Small intestine (tissue), 7 donors: ENCODE data around the gene GSTA2. TPM values are rescaled to one million over a fixed set of nuclear protein-coding genes. Genes with fewer than 3 reads are reported as not detected.
"Not testable (repeated sequence)": the region's sequence is repeated elsewhere in the genome, so short reads cannot be mapped to it uniquely, and the experiment has no call there.

Experiments used
- DNase-seq, 2 donors: peaks; one replicate each; pipeline versions ENCODE4 v3.0.0 to v3.0.0-alpha.2; 2013
- FAIRE-seq: peaks from 2 replicates; lab custom pipeline; 2012; peaks lifted over from hg19 to GRCh38; lab: Jason Lieb, UNC
- H3K27ac ChIP-seq, 3 donors: one replicate each; pipeline ENCODE4 v1.5.1; 2013; ENCODE audit warnings: low read length in 2 of 3, mild to moderate bottlenecking in 2 of 3, control low read depth in 1 of 3, inconsistent platforms in 1 of 3, low read depth in 1 of 3, moderate library complexity in 1 of 3
- H3K27me3 ChIP-seq, 3 donors: one replicate each; pipeline ENCODE4 v1.6.1; 2013; ENCODE audit warnings: low read length in 3 of 3, inconsistent platforms in 1 of 3; ENCODE audit not compliant: control insufficient read depth in 3 of 3, insufficient read depth in 3 of 3
- H3K36me3 ChIP-seq, 3 donors: one replicate each; pipeline ENCODE4 v1.6.1; 2013; ENCODE audit warnings: low read length in 3 of 3, inconsistent platforms in 1 of 3, low read depth in 1 of 3, mild to moderate bottlenecking in 1 of 3, moderate library complexity in 1 of 3; ENCODE audit not compliant: control insufficient read depth in 3 of 3, insufficient read depth in 2 of 3
- H3K4me1 ChIP-seq, 3 donors: one replicate each; pipeline ENCODE4 v1.6.1; 2013; ENCODE audit warnings: low read length in 2 of 3, inconsistent platforms in 1 of 3, low read depth in 1 of 3, mild to moderate bottlenecking in 1 of 3, moderate library complexity in 1 of 3; ENCODE audit not compliant: control insufficient read depth in 3 of 3, insufficient read depth in 2 of 3
- H3K4me3 ChIP-seq, 3 donors: one replicate each; pipeline ENCODE4 v1.5.1; 2013; ENCODE audit warnings: low read length in 3 of 3, control low read depth in 1 of 3, inconsistent platforms in 1 of 3, low read depth in 1 of 3, mild to moderate bottlenecking in 1 of 3, moderate library complexity in 1 of 3
- H3K9me3 ChIP-seq, 2 donors: one replicate each; pipeline ENCODE4 v1.6.1; 2013; ENCODE audit warnings: low read depth in 1 of 2, low read length in 1 of 2; ENCODE audit not compliant: control insufficient read depth in 2 of 2, insufficient read depth in 1 of 2
- WGBS, 3 donors: extraction: QIAGEN DNeasy Blood & Tissue Kit; methylation state at CpG; one replicate each; pipeline ENCODE4 v1.1.7; 2013; 5-methylcytosine and 5-hydroxymethylcytosine counted together
- polyA plus RNA-seq, 4 donors: library from polyadenylated mRNA; stranded (reverse) in 3 of 4; unstranded in 1 of 4; fragments of 200-250 nt in 3 of 4; fragments of 120-200 nt in 1 of 4; gene quantifications; one replicate each; pipeline versions ENCODE4 v1.2.1 to v1.2.3, GENCODE V29; 2013
- donor health status: healthy with polysubstance abuse.
- donor health status: control.
- donor health status: control.
- donor health status: Bipolar disorder and iron deficiency.
- donor health status: healthy.

The GSTA2 gene
- polyA plus RNA-seq, 4 donors: 21.5 to 232 (median 56.4) TPM

GRCh38 chr6:52754443-52754842 lies 8.8 kb downstream of the GSTA2 start:
- H3K36me3 ChIP-seq: peaks cover 0 to 16% (median 0%) of the 10 kb centered on the region in 3 donors
- peaks cover 0 to 11% of the 10 kb centered on the region in 2 donors for H3K9me3 ChIP-seq
- 88 to 95% (median 94%) methylated on average over 3 of the region's 3 CpGs for WGBS, 3 donors
- DNase-seq (no peak), FAIRE-seq (no peak)
- no peak overlapping the region for H3K27ac ChIP-seq
- no peaks in the 10 kb centered on the region for H3K27me3 ChIP-seq
- H3K4me1 ChIP-seq: peaks cover 0 to 5% (median 0%) of the 10 kb centered on the region in 3 donors
- H3K4me3 ChIP-seq: no peak overlapping the region

GRCh38 chr6:52753137-52753536 lies 10.1 kb downstream of the GSTA2 start:
- FAIRE-seq, H3K4me3 ChIP-seq, H3K27me3 ChIP-seq, DNase-seq, H3K27ac ChIP-seq, H3K4me1 ChIP-seq, H3K9me3 ChIP-seq: not testable (repeated sequence)
- WGBS, 3 donors: 97 to 98% (median 97%) methylated on average over 2 of the region's 2 CpGs
- peaks cover 0 to 16% (median 0%) of the 10 kb centered on the region in 3 donors for H3K36me3 ChIP-seq

- Histone ChIP-seq H3K4me1 (peaks cover 0 to 6% (median 0%) of the 10 kb centered on the region in 3 donors), H3K9me3 (peaks cover 0 to 9% of the 10 kb centered on the region in 2 donors), H3K36me3 (peaks cover 0 to 16% (median 0%) of the 10 kb centered on the region in 3 donors), H3K27me3 (no peaks in the 10 kb centered on the region), H3K4me3 (no peak overlapping the region), H3K27ac (no peak overlapping the region)
- DNase-seq (no peak), FAIRE-seq (no peak)
Measured at GRCh38 chr6:52752310-52752709, 11.0 kb downstream of the GSTA2 start.

GRCh38 chr6:52749556-52750152 lies 13.6 kb downstream of the GSTA2 start:
- 32 to 47% (median 42%) methylated on average over 2 of the region's 2 CpGs for whole genome bisulfite sequencing, 3 donors
- no peaks in the 10 kb centered on the region for H3K27me3 ChIP-seq
- peaks cover 0 to 9% of the 10 kb centered on the region in 2 donors for H3K9me3 ChIP-seq
- peaks cover 0 to 16% (median 0%) of the 10 kb centered on the region in 3 donors for H3K36me3 ChIP-seq
- no peak overlapping the region for H3K27ac ChIP-seq
- no peak for DNase-seq
- peaks cover 0 to 14% (median 0%) of the 10 kb centered on the region in 3 donors for H3K4me1 ChIP-seq
- no peak overlapping the region for H3K4me3 ChIP-seq
- no peak for FAIRE-seq

- H3K9me3 ChIP-seq, H3K27me3 ChIP-seq, FAIRE-seq, DNase-seq, H3K4me3 ChIP-seq, H3K27ac ChIP-seq: not testable (repeated sequence)
- WGBS, 3 donors: 64 to 85% (median 81%) methylated on average over 3 of the region's 3 CpGs
- Histone ChIP-seq H3K4me1 (peaks cover 0 to 14% (median 0%) of the 10 kb centered on the region in 3 donors), H3K36me3 (peaks cover 0 to 12% (median 0%) of the 10 kb centered on the region in 3 donors)
Measured at GRCh38 chr6:52747301-52747700, 16.0 kb downstream of the GSTA2 start.

- FAIRE-seq (no peak), DNase-seq (peak; percentile 20 to 53)
- H3K4me3 ChIP-seq: no peak overlapping the region
- peaks cover 0 to 5% (median 0%) of the 10 kb centered on the region in 3 donors for H3K36me3 ChIP-seq
- peaks cover 0 to 14% (median 0%) of the 10 kb centered on the region in 3 donors for H3K4me1 ChIP-seq
- whole genome bisulfite sequencing, 3 donors: 29 to 59% (median 32%) methylated on average over 4 of the region's 4 CpGs
- H3K27ac ChIP-seq: peak overlapping the region in 1 of 3 donors; percentile 19
- H3K9me3 ChIP-seq: peaks cover 0 to 3% of the 10 kb centered on the region in 2 donors
- H3K27me3 ChIP-seq: no peaks in the 10 kb centered on the region
Measured at GRCh38 chr6:52746213-52746612, 17.1 kb downstream of the GSTA2 start.

- H3K27me3 ChIP-seq: no peaks in the 10 kb centered on the region
- peaks cover 0 to 14% (median 0%) of the 10 kb centered on the region in 3 donors for H3K4me1 ChIP-seq
- WGBS, 3 donors: 18 to 49% (median 40%) methylated on average over 1 of the region's 1 CpG
- FAIRE-seq (no peak), DNase-seq (peak in 1 of 2 donors; percentile 19)
- H3K4me3 ChIP-seq: no peak overlapping the region
- H3K9me3 ChIP-seq: peaks cover 0 to under 1% of the 10 kb centered on the region in 2 donors
- H3K36me3 ChIP-seq: peaks cover 0 to 2% (median 0%) of the 10 kb centered on the region in 3 donors
- peak overlapping the region in 1 of 3 donors; percentile 19 for H3K27ac ChIP-seq
Measured at GRCh38 chr6:52745764-52746201, 17.5 kb downstream of the GSTA2 start.

- no peaks in the 10 kb centered on the region for H3K36me3 ChIP-seq
- peaks cover 0 to 10% of the 10 kb centered on the region in 2 donors for H3K9me3 ChIP-seq
- H3K27me3 ChIP-seq: no peaks in the 10 kb centered on the region
- peaks cover 0 to 8% (median 0%) of the 10 kb centered on the region in 3 donors for H3K4me1 ChIP-seq
- H3K4me3 ChIP-seq: no peak overlapping the region
- 92 to 96% (median 92%) methylated on average over 1 of the region's 1 CpG for WGBS, 3 donors
- no peak overlapping the region for H3K27ac ChIP-seq
- DNase-seq: no peak
- FAIRE-seq: no peak
Measured at GRCh38 chr6:52741872-52742271, 21.4 kb downstream of the GSTA2 start.
